ENCODE data around the gene IBTK.
"Not testable (repeated sequence)": the region's sequence is repeated elsewhere in the genome, so short reads cannot be mapped to it uniquely, and the experiment has no call there.

The IBTK gene

DNA sequence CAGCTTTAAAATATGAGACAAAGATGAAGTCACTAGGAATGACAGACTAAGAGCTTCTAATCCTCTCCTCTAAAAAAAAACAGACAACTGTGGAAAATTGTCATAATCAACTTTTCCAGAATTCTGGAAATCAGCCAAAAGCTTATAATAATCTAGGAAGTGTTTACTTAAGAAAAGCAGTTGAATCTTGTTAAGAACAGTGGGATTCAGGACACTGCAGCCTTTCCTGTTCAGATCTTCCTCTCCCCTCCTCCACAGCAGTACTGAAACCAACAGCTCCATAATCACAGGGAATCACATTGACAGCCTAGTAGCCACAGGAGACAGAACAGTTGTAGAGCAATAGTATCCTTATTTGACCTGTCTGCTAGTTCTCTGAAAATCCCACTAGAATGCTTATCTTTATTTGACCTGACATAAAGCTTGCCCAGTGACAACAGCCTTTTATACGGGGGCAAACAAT is 41.6 kb downstream of the IBTK start:
- no peak overlapping the region for H3K4me3 Mint-ChIP-seq
- no peaks in the 10 kb centered on the region for H3K9me3 Mint-ChIP-seq
- no peak overlapping the region for H3K27ac Mint-ChIP-seq
- no peaks in the 10 kb centered on the region for H3K27me3 Mint-ChIP-seq
- H3K36me3 Mint-ChIP-seq = peaks cover 24% of the 10 kb centered on the region
- no peaks in the 10 kb centered on the region for H3K4me1 Mint-ChIP-seq

DNA sequence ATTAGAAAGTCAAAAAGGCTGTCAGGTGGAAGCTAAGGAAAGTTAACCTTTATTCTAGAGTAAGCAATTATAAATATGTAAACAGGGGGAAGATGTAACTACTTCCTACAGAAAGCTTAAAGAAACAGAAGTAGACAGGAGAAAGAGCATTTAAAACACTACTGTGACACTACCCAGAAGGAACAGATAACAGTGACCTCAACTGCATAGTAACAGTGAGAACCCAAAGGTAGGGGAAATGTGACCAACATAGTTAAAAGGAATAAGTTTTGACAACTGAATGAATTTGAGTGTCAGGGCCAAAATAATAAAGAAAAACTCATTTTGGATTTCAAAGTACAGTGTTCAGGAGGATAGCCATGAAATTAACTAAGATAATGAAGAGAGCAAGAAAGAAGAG is 43.5 kb downstream of the IBTK start:
- peaks cover 24% of the 10 kb centered on the region for H3K36me3 Mint-ChIP-seq
- H3K4me3 Mint-ChIP-seq = no peak overlapping the region
- no peaks in the 10 kb centered on the region for H3K27me3 Mint-ChIP-seq
- H3K9me3 Mint-ChIP-seq = no peaks in the 10 kb centered on the region
- H3K4me1 Mint-ChIP-seq = no peaks in the 10 kb centered on the region
- no peak overlapping the region for H3K27ac Mint-ChIP-seq

DNA sequence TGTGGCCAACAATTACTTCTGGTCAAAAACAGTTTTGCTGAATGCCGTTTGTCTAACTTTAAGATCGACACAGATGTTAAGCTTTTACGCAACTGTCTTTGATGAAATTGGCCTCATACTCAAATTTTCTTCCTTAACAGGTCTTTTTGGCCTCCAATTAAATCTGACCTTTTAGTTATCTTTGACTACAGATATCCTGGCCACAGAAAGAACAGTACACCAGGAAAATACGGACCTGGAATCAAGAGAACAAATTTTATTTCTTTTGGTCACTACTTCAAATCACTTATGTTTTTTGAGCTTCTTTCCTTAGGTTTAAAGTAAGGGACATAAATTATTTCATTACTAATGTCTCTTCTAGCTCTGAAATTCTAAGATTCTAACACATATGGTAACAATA is 49.8 kb downstream of the IBTK start:
- Mint-ChIP-seq H3K4me3 (no peak overlapping the region), H3K4me1 (no peaks in the 10 kb centered on the region), H3K27ac (peak overlapping the region; percentile 21), H3K27me3 (no peaks in the 10 kb centered on the region), H3K36me3 (peaks cover 17% of the 10 kb centered on the region), H3K9me3 (no peaks in the 10 kb centered on the region)

- not testable (repeated sequence) for H3K4me1 Mint-ChIP-seq, H3K27me3 Mint-ChIP-seq, H3K4me3 Mint-ChIP-seq, H3K27ac Mint-ChIP-seq, H3K9me3 Mint-ChIP-seq
- peaks cover 14% of the 10 kb centered on the region for H3K36me3 Mint-ChIP-seq
These were observed 50.3 kb downstream of the IBTK start for GRCh38 chr6:82197245-82197644.

GRCh38 chr6:82196161-82196560 is 51.4 kb downstream of the IBTK start:
- Mint-ChIP-seq H3K27me3 (no peaks in the 10 kb centered on the region), H3K4me1 (no peaks in the 10 kb centered on the region), H3K27ac (no peak overlapping the region), H3K36me3 (peaks cover 14% of the 10 kb centered on the region), H3K9me3 (no peaks in the 10 kb centered on the region), H3K4me3 (no peak overlapping the region)

- H3K27me3 Mint-ChIP-seq = no peaks in the 10 kb centered on the region
- H3K36me3 Mint-ChIP-seq = peaks cover 15% of the 10 kb centered on the region
- no peak overlapping the region for H3K27ac Mint-ChIP-seq
- no peaks in the 10 kb centered on the region for H3K4me1 Mint-ChIP-seq
- H3K4me3 Mint-ChIP-seq = no peak overlapping the region
- H3K9me3 Mint-ChIP-seq = no peaks in the 10 kb centered on the region
These were observed 51.9 kb downstream of the IBTK start for GRCh38 chr6:82195619-82196018.

- Mint-ChIP-seq H3K36me3 (peaks cover 26% of the 10 kb centered on the region), H3K9me3 (no peaks in the 10 kb centered on the region), H3K27ac (no peak overlapping the region), H3K4me3 (no peak overlapping the region), H3K4me1 (no peaks in the 10 kb centered on the region), H3K27me3 (no peaks in the 10 kb centered on the region)
These were observed 61.5 kb downstream of the IBTK start for GRCh38 chr6:82185948-82186535.

DNA sequence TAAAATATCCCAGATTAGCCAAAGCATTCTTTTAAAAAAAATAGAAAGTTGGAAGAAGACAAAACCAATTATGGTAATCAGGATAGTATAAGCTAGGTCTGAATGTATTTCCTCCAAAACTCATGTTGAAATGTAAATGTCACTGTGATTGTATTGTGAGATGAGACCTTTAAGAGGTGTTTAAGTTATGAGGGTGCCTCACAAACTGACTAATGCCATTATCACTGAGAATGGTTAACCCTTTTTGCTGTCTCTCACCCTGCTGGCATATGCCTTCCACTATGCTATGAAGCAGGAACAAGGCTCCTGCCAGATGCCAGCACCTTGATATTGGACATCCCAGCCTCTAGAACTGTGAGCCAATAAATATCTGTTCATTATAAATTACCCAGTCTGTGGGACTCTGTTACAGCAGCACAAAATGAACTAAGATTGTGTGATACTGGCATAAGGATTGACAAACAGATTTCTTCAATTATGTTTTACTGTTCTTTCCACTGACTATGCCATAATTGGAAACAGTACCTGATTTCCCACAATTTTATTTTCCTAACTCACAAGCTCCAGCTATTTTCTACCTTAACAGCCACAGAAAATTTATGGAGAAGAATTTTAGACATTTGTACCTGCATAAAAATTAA is 63.8 kb downstream of the IBTK start:
- no peaks in the 10 kb centered on the region for H3K27me3 Mint-ChIP-seq
- no peaks in the 10 kb centered on the region for H3K9me3 Mint-ChIP-seq
- peaks cover 25% of the 10 kb centered on the region for H3K36me3 Mint-ChIP-seq
- H3K27ac Mint-ChIP-seq = no peak overlapping the region
- H3K4me3 Mint-ChIP-seq = no peak overlapping the region
- no peaks in the 10 kb centered on the region for H3K4me1 Mint-ChIP-seq

DNA sequence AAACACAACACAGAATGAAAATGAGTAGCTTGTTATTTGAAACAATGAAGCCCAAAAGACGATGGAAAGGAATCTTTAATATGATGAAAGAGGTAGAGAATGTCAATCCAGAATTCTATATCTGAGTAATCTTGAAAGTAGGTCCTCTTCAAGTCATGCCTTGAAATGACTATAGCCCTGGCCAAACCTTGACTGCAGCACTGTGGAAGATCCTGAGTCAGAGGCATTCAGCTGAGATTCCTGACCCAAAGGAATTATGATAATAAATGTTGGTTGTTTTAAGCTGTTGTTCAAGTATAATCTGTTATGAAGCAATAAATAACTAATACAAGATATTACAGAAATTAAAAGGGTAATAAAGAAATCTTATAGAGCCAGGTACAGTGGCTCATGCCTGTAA is 64.8 kb downstream of the IBTK start:
- Mint-ChIP-seq H3K4me3 (no peak overlapping the region), H3K27me3 (no peaks in the 10 kb centered on the region), H3K4me1 (no peaks in the 10 kb centered on the region), H3K36me3 (peaks cover 22% of the 10 kb centered on the region), H3K27ac (no peak overlapping the region), H3K9me3 (no peaks in the 10 kb centered on the region)

DNA sequence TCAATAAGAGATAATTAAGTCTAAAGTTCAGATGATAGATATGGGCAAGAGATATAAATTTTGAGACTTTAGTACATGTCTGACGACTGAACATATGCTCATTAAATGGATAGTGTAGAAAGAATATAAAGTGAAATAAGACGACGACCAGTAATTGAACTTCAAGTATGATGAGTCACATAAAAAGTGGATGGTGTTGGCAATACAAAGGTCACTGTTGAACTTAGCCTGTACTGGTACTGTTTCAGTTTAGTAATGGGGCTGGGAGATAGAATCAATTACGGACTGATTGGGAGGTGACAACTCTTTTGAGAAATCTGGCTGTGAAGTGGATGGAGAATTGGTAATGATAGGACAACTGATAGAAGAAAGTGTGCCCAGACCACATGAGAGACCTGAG is 68.1 kb downstream of the IBTK start:
- H3K9me3 Mint-ChIP-seq = no peaks in the 10 kb centered on the region
- H3K4me3 Mint-ChIP-seq = no peak overlapping the region
- no peaks in the 10 kb centered on the region for H3K27me3 Mint-ChIP-seq
- no peak overlapping the region for H3K27ac Mint-ChIP-seq
- peaks cover 16% of the 10 kb centered on the region for H3K36me3 Mint-ChIP-seq
- H3K4me1 Mint-ChIP-seq = no peaks in the 10 kb centered on the region

GRCh38 chr6:82178759-82179112 is 68.8 kb downstream of the IBTK start:
- Mint-ChIP-seq H3K9me3 (no peaks in the 10 kb centered on the region), H3K4me1 (no peaks in the 10 kb centered on the region), H3K27me3 (no peaks in the 10 kb centered on the region), H3K36me3 (peaks cover 22% of the 10 kb centered on the region), H3K27ac (no peak overlapping the region), H3K4me3 (no peak overlapping the region)

DNA sequence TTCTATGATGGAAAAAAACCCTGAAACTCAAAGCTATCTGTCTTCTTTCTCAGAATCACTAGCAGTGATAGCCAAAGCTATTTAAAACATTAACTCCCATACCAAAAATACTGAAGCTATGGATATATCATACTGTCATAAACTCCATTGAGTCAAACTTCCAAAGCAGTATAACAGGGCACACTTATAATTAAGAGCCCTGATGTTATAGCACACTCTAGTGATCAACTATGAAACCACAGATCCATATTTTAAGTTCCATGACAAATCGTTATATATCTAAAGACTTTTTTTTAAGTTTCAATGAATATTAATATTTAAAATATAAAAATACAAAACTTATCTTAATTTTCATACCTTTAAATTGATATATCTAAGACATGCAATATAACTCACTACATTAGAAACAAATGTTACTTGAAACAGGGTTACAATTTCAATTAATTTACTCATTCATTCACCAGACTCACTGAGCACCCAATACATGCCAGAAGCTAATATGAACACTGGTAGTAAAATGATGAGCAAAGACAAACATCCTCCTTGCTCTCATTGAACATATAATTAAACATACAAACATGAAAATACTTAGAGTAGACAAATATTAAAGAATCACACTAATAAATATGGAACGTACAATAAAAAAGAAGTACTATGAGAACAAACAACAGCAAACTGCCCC is 69.3 kb downstream of the IBTK start:
- no peaks in the 10 kb centered on the region for H3K4me1 Mint-ChIP-seq
- H3K27me3 Mint-ChIP-seq = no peaks in the 10 kb centered on the region
- no peak overlapping the region for H3K27ac Mint-ChIP-seq
- H3K4me3 Mint-ChIP-seq = no peak overlapping the region
- H3K36me3 Mint-ChIP-seq = peaks cover 23% of the 10 kb centered on the region
- H3K9me3 Mint-ChIP-seq = no peaks in the 10 kb centered on the region

DNA sequence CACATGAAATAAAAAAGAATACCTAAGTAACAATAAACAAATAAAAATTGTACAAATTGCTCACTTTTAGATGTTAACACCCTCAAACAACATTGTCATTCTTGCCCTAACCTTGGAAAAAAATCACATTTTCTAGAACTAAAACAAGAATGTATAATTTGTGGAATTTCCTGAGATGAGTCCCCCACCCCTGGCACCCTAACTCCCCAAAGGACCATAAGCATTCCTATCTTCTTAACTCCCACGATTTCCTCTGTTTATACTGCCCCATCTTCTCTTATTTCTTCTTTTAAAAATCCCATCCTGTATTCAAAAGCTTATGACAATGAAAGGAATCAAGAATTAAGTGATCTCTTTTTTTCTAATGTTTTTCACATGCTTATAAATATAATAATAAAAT is 70.9 kb downstream of the IBTK start:
- Mint-ChIP-seq H3K27me3 (no peaks in the 10 kb centered on the region), H3K36me3 (peaks cover 18% of the 10 kb centered on the region), H3K4me3 (no peak overlapping the region), H3K4me1 (no peaks in the 10 kb centered on the region), H3K9me3 (no peaks in the 10 kb centered on the region), H3K27ac (no peak overlapping the region)

DNA sequence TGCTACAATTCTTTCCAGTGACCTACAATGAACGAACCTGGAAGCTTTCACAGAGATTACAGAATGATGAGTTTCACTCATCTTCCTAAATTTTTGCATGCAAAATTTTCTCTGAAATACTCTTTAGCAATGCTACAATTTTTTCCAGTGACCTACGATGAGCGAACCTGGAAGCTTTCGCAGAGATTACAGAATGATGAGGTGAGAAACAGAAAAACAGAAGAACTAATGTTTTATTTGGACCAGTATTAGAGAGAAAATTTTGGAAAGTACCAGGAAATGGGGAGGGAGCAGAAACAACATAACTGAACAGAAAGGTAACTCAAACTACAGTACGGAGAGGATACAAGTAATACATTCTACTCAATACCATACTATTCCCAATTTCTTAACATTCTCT is 75.0 kb downstream of the IBTK start:
- Mint-ChIP-seq H3K4me1 (no peaks in the 10 kb centered on the region), H3K4me3 (no peak overlapping the region), H3K27me3 (no peaks in the 10 kb centered on the region), H3K27ac (no peak overlapping the region), H3K36me3 (peaks cover 25% of the 10 kb centered on the region), H3K9me3 (no peaks in the 10 kb centered on the region)

DNA sequence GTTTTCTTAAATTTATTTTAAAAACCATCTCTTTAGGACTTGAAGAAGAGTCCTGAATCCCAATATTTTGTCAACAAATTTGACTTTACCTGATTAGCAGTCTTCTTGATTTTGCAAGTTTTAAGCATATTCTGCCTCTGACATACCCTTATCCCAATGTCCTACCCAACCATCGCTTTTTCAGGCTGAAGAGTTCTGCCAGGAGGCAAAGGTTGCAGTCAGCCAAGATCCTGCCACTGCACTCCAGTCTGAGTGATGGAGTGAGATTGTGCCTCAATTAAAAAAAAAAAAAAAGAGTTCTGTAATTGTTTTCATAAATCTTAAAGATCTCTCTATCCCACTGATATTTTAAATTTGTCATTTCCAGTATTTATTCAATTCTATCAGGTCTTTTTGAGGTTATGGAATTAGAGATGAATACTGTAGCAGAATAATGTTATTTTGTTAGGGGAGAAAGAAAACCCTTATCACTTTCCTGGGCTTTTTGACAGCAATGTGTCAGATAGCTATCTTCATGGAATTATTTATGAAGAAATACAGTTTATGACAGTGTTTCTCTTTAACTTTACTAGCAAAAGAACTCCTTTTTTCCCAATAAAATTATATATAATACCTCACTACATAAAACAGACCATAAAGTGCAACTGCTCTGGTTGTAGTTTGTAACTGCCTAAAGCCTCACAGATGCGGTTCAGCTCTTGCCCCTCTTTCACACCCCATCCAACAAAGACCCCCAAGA is 78.2 kb downstream of the IBTK start:
- no peak overlapping the region for H3K27ac Mint-ChIP-seq

DNA sequence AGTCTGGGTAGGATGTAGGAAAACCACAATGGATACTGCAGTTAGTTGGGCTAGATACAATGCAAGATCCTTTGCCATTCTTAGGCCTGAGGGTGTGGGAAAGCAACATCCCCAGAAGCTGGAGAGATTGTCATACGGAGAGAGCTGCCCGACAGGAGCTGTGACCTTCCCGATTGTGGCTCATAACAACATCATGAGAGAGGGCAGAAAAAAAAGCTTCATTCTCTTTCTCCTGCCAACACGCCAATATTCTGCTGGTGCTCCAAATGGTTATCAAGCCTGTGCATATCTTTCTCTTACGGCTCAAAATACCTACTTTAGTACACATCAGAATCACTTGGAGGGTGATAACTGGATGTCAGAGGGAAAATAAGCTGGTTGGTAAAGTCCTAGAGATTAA is 81.1 kb downstream of the IBTK start:
- Mint-ChIP-seq H3K27me3 (no peaks in the 10 kb centered on the region), H3K4me1 (no peaks in the 10 kb centered on the region), H3K27ac (no peak overlapping the region), H3K4me3 (no peak overlapping the region), H3K9me3 (no peaks in the 10 kb centered on the region), H3K36me3 (peaks cover 28% of the 10 kb centered on the region)

More for the DNA sequence above, 78.2 kb downstream of the IBTK start:
- peaks cover 34% of the 10 kb centered on the region for H3K36me3 Mint-ChIP-seq
- H3K9me3 Mint-ChIP-seq = no peaks in the 10 kb centered on the region
- H3K4me1 Mint-ChIP-seq = no peaks in the 10 kb centered on the region
- H3K4me3 Mint-ChIP-seq = no peak overlapping the region
- H3K27me3 Mint-ChIP-seq = no peaks in the 10 kb centered on the region
